Measurements from ENCODE around the gene RAB40C. TPM values are rescaled to one million over a fixed set of nuclear protein-coding genes. Genes with fewer than 3 reads are reported as not detected.
A peak's percentile ranks its signal among the peaks of the same experiment; 100 is the strongest.

Gene RAB40C
- total and polyA plus RNA-seq, 2 donors (not counting 1 experiment from before 2014, with no cell fraction given), result 12.7 to 26.9 TPM

DNA sequence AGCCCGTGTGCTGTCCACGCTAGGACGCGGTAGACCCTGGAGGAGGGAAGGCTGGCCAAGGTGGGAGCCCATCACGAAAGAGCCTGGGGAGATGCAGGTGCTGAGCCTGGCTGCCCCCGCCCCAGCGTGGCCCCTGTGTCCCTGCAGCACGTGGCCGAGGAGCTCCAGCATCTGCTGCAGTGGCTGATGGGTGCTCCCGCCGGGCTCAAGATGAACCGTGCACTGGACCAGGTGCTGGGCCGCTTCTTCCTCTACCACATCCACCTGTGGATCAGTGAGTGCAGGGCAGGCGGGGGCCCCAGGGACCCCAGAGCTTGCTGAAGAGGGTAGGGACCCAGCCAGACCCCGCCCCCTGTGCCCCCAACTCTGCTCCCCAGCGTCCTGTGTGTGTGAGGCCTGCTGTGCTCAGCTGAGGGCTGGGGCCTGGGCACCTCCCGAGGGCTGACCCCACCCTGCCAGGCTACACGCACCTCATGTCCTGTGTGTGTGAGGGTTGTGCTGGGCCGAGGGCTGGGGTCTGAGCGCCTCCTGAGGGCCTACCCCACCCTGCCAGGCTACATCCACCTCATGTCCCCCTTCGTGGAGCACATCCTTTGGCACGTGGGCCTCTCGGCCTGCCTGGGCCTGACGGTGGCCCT lies 11.5 kb upstream of the RAB40C start:
- H3K4me1 ChIP-seq (ENCODE audit: control insufficient read depth in 2 of 2, insufficient read depth in 2 of 2, low read length in 2 of 2), result peaks cover 0 to 8% of the 10 kb centered on the region in 2 donors
- intact Hi-C loops (cut with micrococcal nuclease), result loop anchor here (2.0 kb wide), 1 partner anchor 32 kb away; no protein-coding TSS in a partner anchor
- Mint-ChIP-seq H3K27me3 (no peaks in the 10 kb centered on the region), H3K4me3 (peak overlapping the region; percentile 73), H3K27ac (no peak overlapping the region), H3K4me1 (peaks cover 4% of the 10 kb centered on the region), H3K9me3 (ENCODE audit: insufficient read depth) (no peaks in the 10 kb centered on the region)
- no peak for TF ChIP-seq EZH2 (IDR thresholded peaks at IDR 0.05; ENCODE audit: borderline replicate concordance, insufficient read depth, low read depth, low read length, poor library complexity, severe bottlenecking)
- TF ChIP-seq, protein P1, sequence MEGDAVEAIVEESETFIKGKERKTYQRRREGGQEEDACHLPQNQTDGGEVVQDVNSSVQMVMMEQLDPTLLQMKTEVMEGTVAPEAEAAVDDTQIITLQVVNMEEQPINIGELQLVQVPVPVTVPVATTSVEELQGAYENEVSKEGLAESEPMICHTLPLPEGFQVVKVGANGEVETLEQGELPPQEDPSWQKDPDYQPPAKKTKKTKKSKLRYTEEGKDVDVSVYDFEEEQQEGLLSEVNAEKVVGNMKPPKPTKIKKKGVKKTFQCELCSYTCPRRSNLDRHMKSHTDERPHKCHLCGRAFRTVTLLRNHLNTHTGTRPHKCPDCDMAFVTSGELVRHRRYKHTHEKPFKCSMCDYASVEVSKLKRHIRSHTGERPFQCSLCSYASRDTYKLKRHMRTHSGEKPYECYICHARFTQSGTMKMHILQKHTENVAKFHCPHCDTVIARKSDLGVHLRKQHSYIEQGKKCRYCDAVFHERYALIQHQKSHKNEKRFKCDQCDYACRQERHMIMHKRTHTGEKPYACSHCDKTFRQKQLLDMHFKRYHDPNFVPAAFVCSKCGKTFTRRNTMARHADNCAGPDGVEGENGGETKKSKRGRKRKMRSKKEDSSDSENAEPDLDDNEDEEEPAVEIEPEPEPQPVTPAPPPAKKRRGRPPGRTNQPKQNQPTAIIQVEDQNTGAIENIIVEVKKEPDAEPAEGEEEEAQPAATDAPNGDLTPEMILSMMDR (IDR thresholded peaks at IDR 0.05), result no peak
- ATAC-seq (ENCODE audit: low read depth) (no peak), DNase-seq (no peak)
- H3K27ac ChIP-seq (ENCODE audit: low read length in 2 of 2), result no peak overlapping the region
- no peak overlapping the region for H3K9ac ChIP-seq (ENCODE audit: low read length)
- no peaks in the 10 kb centered on the region for H3K9me3 ChIP-seq (ENCODE audit: control extremely low read depth in 1 of 3, control insufficient read depth in 2 of 3, insufficient read depth in 1 of 3, low read length in 2 of 3)
- no peaks in the 10 kb centered on the region for H3K27me3 ChIP-seq (replicated peaks in 1 of 4; ENCODE audit: control extremely low read depth in 1 of 4, control insufficient read depth in 3 of 4, insufficient read depth in 4 of 4, low read length in 3 of 4)
- no peaks in the 10 kb centered on the region for H4K20me1 ChIP-seq (ENCODE audit: control insufficient read depth, insufficient read depth, low read length, poor library complexity, severe bottlenecking)
- peaks cover 0 to 5% of the 10 kb centered on the region in 2 experiments for H3K36me3 ChIP-seq (replicated peaks in 1 of 2; ENCODE audit: control extremely low read depth in 1 of 2, control insufficient read depth in 1 of 2, extremely low read depth in 1 of 2, insufficient read depth in 2 of 2, low read length in 1 of 2)
- no peak overlapping the region for H2AFZ ChIP-seq (ENCODE audit: insufficient read depth, low read depth, low read length, poor library complexity, severe bottlenecking)
- 95% methylated on average over 19 of the region's 24 CpGs for WGBS (ENCODE audit: insufficient coverage)
- no peaks in the 10 kb centered on the region for H3K79me2 ChIP-seq (ENCODE audit: control insufficient read depth, insufficient read depth, low read length)
- POLR2A ChIA-PET, result interaction anchor here (1.1 kb wide), 1 partner anchor 10 kb away, joined by 3 read pairs; no protein-coding TSS in a partner anchor
- H3K4me3 ChIP-seq (ENCODE audit: control extremely low read depth in 1 of 5, extremely low read depth in 1 of 5, insufficient read depth in 1 of 5, low read depth in 2 of 5, low read length in 4 of 5), result no peak overlapping the region
- no peak overlapping the region for H3K4me2 ChIP-seq (replicated peaks; ENCODE audit: low read depth, low read length, poor library complexity, severe bottlenecking)
- CTCF ChIA-PET, result interaction anchor here (1.0 to 1.1 kb wide), 5 partner anchors 10 to 83 kb away, joined by 4 to 5 read pairs (median 5); partner anchors contain the start of gene METTL26

DNA sequence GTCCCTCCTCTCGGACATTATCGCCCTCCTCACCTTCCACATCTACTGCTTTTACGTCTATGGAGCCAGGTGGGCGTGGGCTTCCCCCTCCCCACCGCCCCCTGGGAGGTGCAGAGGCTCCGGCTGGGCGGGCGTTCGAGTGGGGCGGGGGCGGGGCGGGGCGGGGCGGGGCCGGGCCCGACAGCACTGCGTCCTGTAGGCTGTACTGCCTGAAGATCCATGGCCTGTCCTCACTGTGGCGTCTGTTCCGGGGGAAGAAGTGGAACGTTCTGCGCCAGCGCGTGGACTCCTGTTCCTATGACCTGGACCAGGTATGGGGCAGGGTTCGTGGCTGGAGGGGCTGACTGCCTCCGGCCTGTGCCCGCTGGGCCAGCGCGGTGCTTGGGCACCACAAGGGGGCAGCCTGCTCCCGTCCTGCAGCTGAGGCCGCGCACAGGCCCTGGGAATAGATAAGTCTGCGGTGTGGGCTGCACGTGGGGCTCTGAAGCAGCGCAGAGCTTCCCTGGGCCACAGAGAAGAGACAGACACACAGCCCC lies 10.9 kb upstream of the RAB40C start:
- TF ChIP-seq, protein P1 (IDR thresholded peaks at IDR 0.05), result peak; percentile 78
- TF ChIP-seq EZH2 (IDR thresholded peaks at IDR 0.05; ENCODE audit: borderline replicate concordance, insufficient read depth, low read depth, low read length, poor library complexity, severe bottlenecking), result no peak
- intact Hi-C loops (cut with micrococcal nuclease), result loop anchor here (1.0 to 2.0 kb wide), 4 partner anchors 10 to 88 kb away; no protein-coding TSS in a partner anchor
- Mint-ChIP-seq H3K9me3 (ENCODE audit: insufficient read depth) (no peaks in the 10 kb centered on the region), H3K27me3 (no peaks in the 10 kb centered on the region), H3K27ac (no peak overlapping the region), H3K4me3 (peak overlapping the region; percentile 73), H3K4me1 (peaks cover 4% of the 10 kb centered on the region)
- H3K4me2 ChIP-seq (replicated peaks; ENCODE audit: low read depth, low read length, poor library complexity, severe bottlenecking), result peak overlapping the region; percentile 60
- 31% methylated on average over 25 of the region's 34 CpGs for WGBS (ENCODE audit: insufficient coverage)
- POLR2A ChIA-PET, result interaction anchor here (1.1 kb wide), 1 partner anchor 10 kb away, joined by 3 read pairs; no protein-coding TSS in a partner anchor
- no peak overlapping the region for H3K9ac ChIP-seq (ENCODE audit: low read length)
- ATAC-seq (ENCODE audit: low read depth) (peak; percentile 94), DNase-seq (peak; percentile 86)
- H3K9me3 ChIP-seq (ENCODE audit: control extremely low read depth in 1 of 3, control insufficient read depth in 2 of 3, insufficient read depth in 1 of 3, low read length in 2 of 3), result no peaks in the 10 kb centered on the region
- H3K4me3 ChIP-seq (ENCODE audit: control extremely low read depth in 1 of 5, extremely low read depth in 1 of 5, insufficient read depth in 1 of 5, low read depth in 2 of 5, low read length in 4 of 5), result peak overlapping the region in 1 of 5 experiments; percentile 23
- no peaks in the 10 kb centered on the region for H3K79me2 ChIP-seq (ENCODE audit: control insufficient read depth, insufficient read depth, low read length)
- no peak overlapping the region for H2AFZ ChIP-seq (ENCODE audit: insufficient read depth, low read depth, low read length, poor library complexity, severe bottlenecking)
- H3K27me3 ChIP-seq (replicated peaks in 1 of 4; ENCODE audit: control extremely low read depth in 1 of 4, control insufficient read depth in 3 of 4, insufficient read depth in 4 of 4, low read length in 3 of 4), result no peaks in the 10 kb centered on the region
- H3K36me3 ChIP-seq (replicated peaks in 1 of 2; ENCODE audit: control extremely low read depth in 1 of 2, control insufficient read depth in 1 of 2, extremely low read depth in 1 of 2, insufficient read depth in 2 of 2, low read length in 1 of 2), result peaks cover 0 to 5% of the 10 kb centered on the region in 2 experiments
- no peaks in the 10 kb centered on the region for H4K20me1 ChIP-seq (ENCODE audit: control insufficient read depth, insufficient read depth, low read length, poor library complexity, severe bottlenecking)
- peaks cover 0 to 8% of the 10 kb centered on the region in 2 donors for H3K4me1 ChIP-seq (ENCODE audit: control insufficient read depth in 2 of 2, insufficient read depth in 2 of 2, low read length in 2 of 2)
- H3K27ac ChIP-seq (ENCODE audit: low read length in 2 of 2), result no peak overlapping the region
- CTCF ChIA-PET, result interaction anchor here (0.6 to 1.1 kb wide), 8 partner anchors 10 to 135 kb away, joined by 3 to 5 read pairs (median 4); partner anchors contain the start of gene METTL26

All from B cell (primary cell).